Activated CD8-positive, alpha-beta T cell treated with anti-CD3 and anti-CD28 coated beads for 36 hours (primary cell): ENCODE measurements around the gene SSTR5. TPM values are rescaled to one million over a fixed set of nuclear protein-coding genes. Genes with fewer than 3 reads are reported as not detected.
"Not testable (repeated sequence)": the region's sequence is repeated elsewhere in the genome, so short reads cannot be mapped to it uniquely, and the experiment has no call there.

Experiments
- ATAC-seq: fragments of 200-7000 bp; cut with Tn5 transposase; one replicate; pipeline ENCODE4 v1.10.0; 2021; ENCODE audit warnings: mild to moderate bottlenecking, moderate library complexity
- CTCF ChIA-PET: fragments of 350-600 bp; sonication (Branson Sonifier 250); formaldehyde crosslinking; loops from one replicate; lab custom pipeline; 2021; ENCODE audit warnings: antibody characterized with exemption; lab: Charles Lee
- POLR2A ChIA-PET: fragments of 350-600 bp; sonication (Branson Sonifier 250); formaldehyde crosslinking; loops from one replicate; lab custom pipeline; 2021; ENCODE audit warnings: antibody characterized with exemption; lab: Charles Lee
- DNase-seq: peaks from one replicate; pipeline ENCODE4 v3.0.0-alpha.2; 2020
- H3K27ac Mint-ChIP-seq: one replicate; pipeline ENCODE4 v1.8.0; 2021; ENCODE audit warnings: mild to moderate bottlenecking, mixed read lengths
- H3K27me3 Mint-ChIP-seq: one replicate; pipeline ENCODE4 v1.8.0; 2021; ENCODE audit warnings: mixed read lengths
- H3K36me3 Mint-ChIP-seq: one replicate; pipeline ENCODE4 v1.8.0; 2021; ENCODE audit warnings: low read depth, mixed read lengths
- H3K4me1 Mint-ChIP-seq: one replicate; pipeline ENCODE4 v1.8.0; 2021; ENCODE audit warnings: low read depth, mixed read lengths
- H3K4me3 Mint-ChIP-seq: one replicate; pipeline ENCODE4 v1.8.0; 2021; ENCODE audit warnings: mild to moderate bottlenecking, moderate library complexity, mixed read lengths
- H3K9me3 Mint-ChIP-seq: one replicate; pipeline ENCODE4 v1.8.0; 2021; ENCODE audit warnings: mixed read lengths
- intact Hi-C: fragments of 100-400 bp; cut with micrococcal nuclease; formaldehyde crosslinking; loops from one replicate; pipeline ENCODE4 v1.10.0; 2022
- total RNA-seq, 2 experiments: library from RNA; stranded (reverse); gene quantifications; one replicate each; pipeline ENCODE4 v1.2.3, GENCODE V29; 2021
- TF ChIP-seq, protein P1 (sequence below): fragments of 200-600 bp; IDR thresholded peaks from one replicate; pipeline ENCODE4 v1.8.0; 2022; ENCODE audit warnings: antibody characterized with exemption, mild to moderate bottlenecking

SSTR5 gene
- not detected for total RNA-seq

DNA sequence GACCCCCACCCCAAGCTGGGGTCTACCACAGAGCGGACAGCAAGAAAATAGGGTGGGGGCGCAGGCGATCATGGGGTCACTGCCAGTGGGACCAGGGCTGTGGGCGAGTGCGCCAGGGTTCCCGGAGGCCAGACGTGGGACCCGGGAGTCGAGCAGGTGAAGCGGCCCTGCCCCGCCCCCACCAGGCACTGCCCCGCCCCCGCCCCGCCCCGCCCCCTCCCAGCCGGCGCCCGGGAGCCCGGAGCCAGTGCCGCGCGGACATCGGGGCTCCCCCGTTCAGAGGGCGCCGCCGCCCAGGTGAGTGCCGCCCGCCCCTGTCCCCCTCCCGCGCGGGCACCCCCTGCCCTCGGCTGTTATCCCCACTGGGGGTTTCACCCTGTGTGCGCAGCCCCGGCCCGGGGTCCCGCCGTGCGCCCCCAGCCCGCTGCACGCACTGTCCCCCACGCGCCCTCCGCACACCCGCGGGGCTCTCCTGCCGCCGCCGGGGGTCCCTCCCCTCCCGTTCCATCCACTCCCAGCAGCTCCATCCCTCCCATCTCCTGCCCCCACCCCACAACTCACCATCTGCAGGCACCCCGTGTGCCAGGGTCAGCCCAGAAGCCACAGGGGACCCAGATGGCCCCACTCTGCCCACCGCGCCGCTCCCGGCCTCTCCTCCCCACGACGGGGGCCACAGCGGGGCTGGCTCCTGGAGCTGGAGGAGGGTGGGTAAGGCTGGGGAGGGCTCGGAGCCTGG, at the start of gene SSTR5:
TSS of gene SSTR5 (plus strand) at position 222 of the 736 bp plus-strand sequence. CDS start 6,122 bp downstream, outside the sequence.
- no peaks in the 10 kb centered on the region for H3K4me1 Mint-ChIP-seq
- intact Hi-C loops, result no loop called here
- H3K36me3 Mint-ChIP-seq, result no peaks in the 10 kb centered on the region
- H3K27ac Mint-ChIP-seq, result no peak within 1 kb of the TSS
- ATAC-seq (no peak), DNase-seq (no peak)
- H3K4me3 Mint-ChIP-seq, result no peak within 1 kb of the TSS
- ChIA-PET CTCF (no interaction called here), POLR2A (no interaction called here)
- H3K9me3 Mint-ChIP-seq, result no peaks in the 10 kb centered on the region
- TF ChIP-seq, protein P1, sequence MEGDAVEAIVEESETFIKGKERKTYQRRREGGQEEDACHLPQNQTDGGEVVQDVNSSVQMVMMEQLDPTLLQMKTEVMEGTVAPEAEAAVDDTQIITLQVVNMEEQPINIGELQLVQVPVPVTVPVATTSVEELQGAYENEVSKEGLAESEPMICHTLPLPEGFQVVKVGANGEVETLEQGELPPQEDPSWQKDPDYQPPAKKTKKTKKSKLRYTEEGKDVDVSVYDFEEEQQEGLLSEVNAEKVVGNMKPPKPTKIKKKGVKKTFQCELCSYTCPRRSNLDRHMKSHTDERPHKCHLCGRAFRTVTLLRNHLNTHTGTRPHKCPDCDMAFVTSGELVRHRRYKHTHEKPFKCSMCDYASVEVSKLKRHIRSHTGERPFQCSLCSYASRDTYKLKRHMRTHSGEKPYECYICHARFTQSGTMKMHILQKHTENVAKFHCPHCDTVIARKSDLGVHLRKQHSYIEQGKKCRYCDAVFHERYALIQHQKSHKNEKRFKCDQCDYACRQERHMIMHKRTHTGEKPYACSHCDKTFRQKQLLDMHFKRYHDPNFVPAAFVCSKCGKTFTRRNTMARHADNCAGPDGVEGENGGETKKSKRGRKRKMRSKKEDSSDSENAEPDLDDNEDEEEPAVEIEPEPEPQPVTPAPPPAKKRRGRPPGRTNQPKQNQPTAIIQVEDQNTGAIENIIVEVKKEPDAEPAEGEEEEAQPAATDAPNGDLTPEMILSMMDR, result no peak
- H3K27me3 Mint-ChIP-seq, result peaks cover 18% of the 10 kb centered on the region

DNA sequence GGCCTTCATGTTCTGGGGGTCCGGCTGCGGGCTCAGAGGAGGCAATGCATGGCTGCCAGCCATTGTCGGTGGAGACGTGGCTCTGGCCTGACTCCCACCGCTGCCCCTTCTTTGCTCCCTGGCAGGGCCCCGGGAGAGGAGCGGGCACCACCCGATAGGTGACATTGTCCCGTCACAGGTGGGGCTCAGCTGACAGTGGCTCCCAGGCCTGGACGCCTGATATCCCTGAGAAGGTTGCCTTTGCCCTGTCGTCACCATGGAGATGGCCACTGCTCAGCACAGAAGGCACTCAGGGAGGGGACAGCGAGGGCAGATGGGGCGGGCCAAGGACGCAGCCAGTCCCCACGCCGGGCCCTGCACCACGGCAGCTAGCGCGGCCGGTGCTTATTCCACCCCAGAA, 48.4 kb upstream of the SSTR5 start:
- H3K27ac Mint-ChIP-seq, result no peak overlapping the region
- no peaks in the 10 kb centered on the region for H3K9me3 Mint-ChIP-seq
- no peaks in the 10 kb centered on the region for H3K4me1 Mint-ChIP-seq
- TF ChIP-seq, protein P1, result no peak
- CTCF ChIA-PET, result no interaction called here
- no peak for DNase-seq
- intact Hi-C loops, result no loop called here
- POLR2A ChIA-PET, result no interaction called here
- H3K36me3 Mint-ChIP-seq, result no peaks in the 10 kb centered on the region
- H3K27me3 Mint-ChIP-seq, result peaks cover 6% of the 10 kb centered on the region
- H3K4me3 Mint-ChIP-seq, result no peak overlapping the region
- ATAC-seq, result no peak

DNA sequence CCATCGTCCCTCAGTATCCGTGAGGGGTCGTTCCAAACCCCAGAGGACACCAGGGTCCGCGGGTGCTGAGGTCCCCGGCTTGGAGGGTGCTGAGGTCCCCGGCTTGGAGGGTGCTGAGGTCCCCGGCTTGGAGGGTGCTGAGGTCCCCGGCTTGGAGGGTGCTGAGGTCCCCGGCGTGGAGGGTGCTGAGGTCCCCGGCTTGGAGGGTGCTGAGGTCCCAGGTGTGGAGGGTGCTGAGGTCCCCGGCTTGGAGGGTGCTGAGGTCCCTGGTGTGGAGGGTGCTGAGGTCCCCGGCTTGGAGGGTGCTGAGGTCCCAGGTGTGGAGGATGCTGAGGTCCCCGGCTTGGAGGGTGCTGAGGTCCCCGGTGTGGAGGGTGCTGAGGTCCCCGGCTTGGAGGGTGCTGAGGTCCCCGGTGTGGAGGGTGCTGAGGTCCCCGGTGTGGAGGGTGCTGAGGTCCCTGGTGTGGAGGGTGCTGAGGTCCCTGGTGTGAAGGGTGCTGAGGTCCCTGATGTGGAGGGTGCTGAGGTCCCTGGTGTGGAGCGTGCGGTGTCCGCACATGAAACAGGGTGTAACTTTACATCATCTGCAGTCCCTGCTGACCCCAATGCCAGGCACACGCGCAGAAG, 47.3 kb upstream of the SSTR5 start:
- H3K4me1 Mint-ChIP-seq, intact Hi-C loops, H3K4me3 Mint-ChIP-seq, H3K9me3 Mint-ChIP-seq, CTCF ChIA-PET, H3K27me3 Mint-ChIP-seq, POLR2A ChIA-PET, H3K36me3 Mint-ChIP-seq, ATAC-seq, H3K27ac Mint-ChIP-seq: not testable (repeated sequence)
- peak; percentile 27 for DNase-seq

DNA sequence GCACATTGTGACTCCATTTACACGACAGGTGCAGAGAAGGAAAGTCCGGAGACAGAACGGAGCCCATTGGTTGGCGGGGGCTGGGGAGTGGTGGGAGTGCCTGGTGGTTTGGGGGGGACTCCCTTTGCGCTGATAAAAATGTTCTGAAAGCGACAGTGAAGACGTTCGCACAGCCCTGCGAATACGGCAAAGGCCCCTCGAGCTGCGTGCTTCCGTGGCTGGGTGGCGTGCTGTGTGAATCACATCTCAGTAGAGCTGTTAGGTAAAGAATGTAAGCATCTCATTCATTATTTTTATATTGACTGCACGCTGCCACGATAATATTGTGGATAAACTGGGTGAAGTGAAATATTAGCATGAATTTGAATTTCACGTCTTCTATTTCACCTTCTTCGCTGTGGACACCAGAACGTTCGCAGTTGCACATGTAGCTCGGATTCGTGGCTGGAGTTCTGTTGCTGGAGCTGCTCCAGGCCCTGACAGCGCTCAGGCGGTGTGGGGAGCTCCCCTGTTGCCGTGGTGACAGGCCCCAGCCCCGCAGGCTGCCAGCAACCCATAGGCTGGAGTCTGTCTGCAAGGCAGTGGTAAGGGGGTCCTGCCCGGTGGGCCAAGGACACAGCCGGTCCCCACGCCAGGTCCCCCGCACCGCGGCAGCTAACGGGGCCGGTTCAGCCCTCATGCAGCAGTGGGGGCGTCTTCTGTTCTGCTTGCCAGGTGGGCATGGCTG, 46.3 kb upstream of the SSTR5 start:
- POLR2A ChIA-PET, result interaction anchor here (0.7 kb wide), 1 partner anchor 43 kb away, joined by 3 read pairs; no protein-coding TSS in a partner anchor
- H3K4me3 Mint-ChIP-seq, result no peak overlapping the region
- CTCF ChIA-PET, result no interaction called here
- no peak for DNase-seq
- intact Hi-C loops, result no loop called here
- no peak for ATAC-seq
- no peaks in the 10 kb centered on the region for H3K36me3 Mint-ChIP-seq
- peaks cover 10% of the 10 kb centered on the region for H3K27me3 Mint-ChIP-seq
- TF ChIP-seq, protein P1, result no peak
- H3K9me3 Mint-ChIP-seq, result no peaks in the 10 kb centered on the region
- H3K4me1 Mint-ChIP-seq, result no peaks in the 10 kb centered on the region
- no peak overlapping the region for H3K27ac Mint-ChIP-seq

DNA sequence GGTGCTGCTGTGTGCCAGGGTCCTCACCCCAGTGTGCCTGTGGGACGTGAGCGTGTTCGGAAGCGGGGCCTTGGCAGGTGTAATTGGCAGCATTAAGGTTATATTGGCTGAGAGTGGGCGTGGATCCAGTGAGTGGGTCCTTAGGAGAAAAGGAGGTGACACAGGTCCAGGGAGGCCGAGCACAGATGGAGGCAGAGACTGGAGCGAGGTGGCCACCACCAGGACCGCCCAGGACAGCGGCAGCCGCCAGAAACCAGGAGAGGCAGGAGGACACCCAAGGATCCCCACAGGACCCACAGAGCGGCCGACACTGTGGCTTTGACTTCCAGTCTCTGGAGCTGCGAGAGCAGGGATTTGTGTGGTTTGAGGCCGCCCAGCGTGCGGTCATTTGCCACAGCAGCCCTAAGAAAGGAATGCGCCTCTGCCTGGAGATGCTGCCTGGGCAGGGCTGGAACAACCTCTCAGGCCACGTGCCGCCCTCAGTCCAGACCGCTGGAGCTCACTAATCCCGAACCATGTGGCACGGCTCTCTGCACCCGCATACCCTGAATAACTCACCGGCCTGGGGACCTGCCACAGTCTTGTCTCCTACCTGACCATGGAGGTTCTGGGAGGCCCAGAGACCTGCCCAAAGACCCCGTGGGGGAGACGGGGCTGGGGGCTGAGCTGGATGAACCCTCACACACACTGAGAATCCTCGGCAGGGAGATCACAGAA, 45.6 kb upstream of the SSTR5 start:
- intact Hi-C loops, result no loop called here
- no peak for ATAC-seq
- H3K9me3 Mint-ChIP-seq, result no peaks in the 10 kb centered on the region
- H3K36me3 Mint-ChIP-seq, result no peaks in the 10 kb centered on the region
- H3K27ac Mint-ChIP-seq, result no peak overlapping the region
- no peak for DNase-seq
- H3K4me1 Mint-ChIP-seq, result no peaks in the 10 kb centered on the region
- peaks cover 10% of the 10 kb centered on the region for H3K27me3 Mint-ChIP-seq
- TF ChIP-seq, protein P1, result no peak
- CTCF ChIA-PET, result no interaction called here
- H3K4me3 Mint-ChIP-seq, result no peak overlapping the region
- POLR2A ChIA-PET, result no interaction called here
